Activated CD8-positive, alpha-beta memory T cell treated with anti-CD3 and anti-CD28 coated beads for 48 hours (primary cell): ENCODE measurements around the gene HUNK.
"Not testable (repeated sequence)": the region's sequence is repeated elsewhere in the genome, so short reads cannot be mapped to it uniquely, and the experiment has no call there.

Experiments
- DNase-seq, 3 experiments: peaks; one replicate each; pipeline ENCODE4 v3.0.0-alpha.2; 2020; ENCODE audit warnings: low read depth in 2 of 3, low spot score in 2 of 3

The HUNK gene

DNA sequence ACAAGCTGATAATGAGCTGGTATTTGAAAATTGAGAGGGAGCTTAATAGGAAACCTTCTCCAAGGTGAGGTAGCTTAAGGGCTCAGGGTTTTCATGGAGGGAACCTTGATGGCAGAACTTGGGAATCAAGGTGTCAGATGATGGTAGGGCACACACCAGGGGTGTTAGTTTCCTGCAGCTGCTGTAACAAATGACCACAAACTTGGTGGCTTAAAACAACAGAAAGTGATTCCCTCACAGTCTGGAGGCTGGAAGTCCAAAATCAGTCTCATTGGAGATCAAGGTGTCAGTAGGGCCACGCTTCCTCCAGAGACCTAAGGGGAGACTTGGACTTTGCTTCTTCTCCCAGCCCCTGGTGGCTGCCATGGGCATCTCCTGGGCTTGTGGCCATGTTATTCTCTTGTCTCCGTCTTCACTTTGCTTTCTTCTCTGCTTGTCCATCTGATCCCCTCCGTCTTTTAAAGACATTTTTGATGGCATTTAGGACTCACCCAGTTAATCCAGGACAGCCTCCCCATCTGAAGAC lies 45.5 kb downstream of the HUNK start:
- DNase-seq, result no peak

DNA sequence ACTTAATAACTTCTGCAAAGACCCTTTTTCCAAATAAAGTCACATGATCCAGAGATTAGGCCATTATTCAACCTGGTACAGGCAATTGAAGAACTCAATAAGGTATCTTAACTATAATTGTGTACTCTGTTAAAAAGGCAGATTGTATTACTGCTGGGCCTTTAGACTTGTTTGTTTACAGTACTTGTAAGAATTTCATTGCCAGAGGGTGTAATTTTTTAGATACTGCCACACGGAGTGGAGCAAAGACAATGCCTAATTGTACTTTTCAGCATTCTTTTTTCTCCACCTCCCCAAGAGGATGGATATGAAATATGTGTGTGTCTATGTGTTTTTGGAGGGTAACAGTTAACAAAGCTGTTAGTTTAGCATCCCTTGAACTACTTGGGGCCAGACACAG lies 47.5 kb downstream of the HUNK start:
- no peak for DNase-seq

DNA sequence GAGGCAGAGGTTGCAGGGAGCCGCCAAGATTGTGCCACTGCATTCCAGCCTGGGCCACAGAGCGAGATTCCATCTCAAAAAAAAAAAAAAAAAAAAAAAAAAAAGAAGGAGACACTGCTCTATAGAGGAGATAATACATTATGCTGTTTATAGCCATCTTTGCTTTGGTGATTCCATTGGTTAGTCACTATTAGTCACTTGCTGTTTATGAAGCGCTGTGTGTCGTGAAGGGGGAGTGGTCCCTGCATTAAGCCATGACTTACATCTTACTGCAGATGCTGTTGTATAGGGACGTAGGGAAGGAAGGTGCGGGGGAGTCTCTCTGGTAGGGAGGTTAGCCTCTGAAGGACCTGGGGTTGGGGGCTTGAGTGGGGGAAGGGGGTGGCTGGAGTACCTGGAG lies 48.3 kb downstream of the HUNK start:
- DNase-seq, result no peak

DNA sequence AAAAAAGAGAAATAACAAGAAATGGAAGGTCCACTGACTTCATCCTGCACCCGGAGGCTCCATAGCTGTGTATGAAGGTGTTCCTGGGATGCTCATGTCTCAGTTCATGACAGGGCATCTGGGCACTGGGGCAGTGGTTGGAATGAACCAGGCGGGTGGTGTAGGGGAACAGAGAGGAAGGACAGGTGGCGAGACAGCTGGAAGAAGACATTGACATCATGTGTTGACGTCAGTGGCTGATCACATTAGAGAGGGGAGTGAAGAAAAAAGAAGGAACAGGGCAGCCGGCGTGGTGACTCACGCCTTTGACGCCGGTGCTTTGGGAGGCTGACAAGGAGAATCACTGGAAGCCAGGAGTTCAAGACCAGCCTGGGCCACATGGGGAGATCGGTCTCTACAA lies 50.1 kb downstream of the HUNK start:
- DNase-seq, result no peak

DNA sequence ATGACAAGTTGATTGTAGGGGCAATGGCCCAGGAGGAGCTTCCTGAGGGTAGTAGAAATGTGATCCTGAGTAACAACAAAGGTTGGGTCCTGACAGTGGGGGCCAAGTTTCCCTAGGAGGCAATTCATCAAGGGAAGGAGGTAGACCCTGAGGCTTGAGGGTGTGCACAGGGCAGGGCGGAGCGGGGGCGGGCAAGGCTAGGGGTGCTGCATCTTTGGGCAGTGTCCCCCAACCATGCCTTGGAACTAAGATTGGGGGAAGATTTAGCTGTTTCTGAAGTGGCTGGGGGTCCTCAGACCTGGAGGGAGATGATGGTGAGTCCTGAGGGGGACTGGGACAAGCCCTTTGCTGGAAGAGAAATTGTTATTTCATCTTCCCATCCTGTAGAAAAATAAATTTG lies 50.9 kb downstream of the HUNK start:
- DNase-seq, result no peak

DNA sequence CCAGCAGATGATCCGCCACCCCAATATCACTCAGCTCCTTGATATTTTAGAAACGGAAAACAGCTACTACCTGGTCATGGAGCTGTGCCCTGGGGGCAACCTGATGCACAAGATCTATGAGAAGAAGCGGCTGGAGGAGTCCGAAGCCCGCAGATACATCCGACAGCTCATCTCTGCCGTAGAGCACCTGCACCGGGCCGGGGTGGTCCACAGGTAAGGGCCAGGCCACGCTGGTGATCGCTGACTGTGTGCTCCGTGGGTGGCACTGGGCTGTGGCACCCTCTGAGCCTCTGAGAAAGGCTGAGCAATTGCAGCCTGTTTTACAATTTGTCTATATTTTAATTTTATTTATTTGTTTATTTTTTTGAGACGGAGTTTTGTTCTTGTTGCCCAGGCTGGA lies 51.7 kb downstream of the HUNK start:
- no peak for DNase-seq

DNA sequence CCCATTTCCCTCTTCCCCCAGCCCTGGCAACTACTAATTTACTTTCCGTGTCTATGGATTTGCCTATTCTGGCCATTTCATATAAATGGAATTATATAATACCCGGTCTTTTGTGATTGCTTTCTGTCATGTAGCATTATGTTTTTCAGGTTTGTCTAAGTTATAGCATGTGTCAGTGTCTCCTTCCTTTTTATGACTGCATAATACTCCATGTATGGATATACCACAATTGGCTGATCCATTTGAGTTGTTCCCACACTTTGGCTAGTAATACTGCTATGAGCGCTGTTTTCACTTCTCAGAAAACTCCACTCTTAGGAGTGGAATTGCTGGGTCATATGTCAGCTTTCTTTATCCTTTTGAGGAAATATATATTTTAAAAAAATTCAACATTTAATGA lies 53.7 kb downstream of the HUNK start:
- DNase-seq, result no peak

DNA sequence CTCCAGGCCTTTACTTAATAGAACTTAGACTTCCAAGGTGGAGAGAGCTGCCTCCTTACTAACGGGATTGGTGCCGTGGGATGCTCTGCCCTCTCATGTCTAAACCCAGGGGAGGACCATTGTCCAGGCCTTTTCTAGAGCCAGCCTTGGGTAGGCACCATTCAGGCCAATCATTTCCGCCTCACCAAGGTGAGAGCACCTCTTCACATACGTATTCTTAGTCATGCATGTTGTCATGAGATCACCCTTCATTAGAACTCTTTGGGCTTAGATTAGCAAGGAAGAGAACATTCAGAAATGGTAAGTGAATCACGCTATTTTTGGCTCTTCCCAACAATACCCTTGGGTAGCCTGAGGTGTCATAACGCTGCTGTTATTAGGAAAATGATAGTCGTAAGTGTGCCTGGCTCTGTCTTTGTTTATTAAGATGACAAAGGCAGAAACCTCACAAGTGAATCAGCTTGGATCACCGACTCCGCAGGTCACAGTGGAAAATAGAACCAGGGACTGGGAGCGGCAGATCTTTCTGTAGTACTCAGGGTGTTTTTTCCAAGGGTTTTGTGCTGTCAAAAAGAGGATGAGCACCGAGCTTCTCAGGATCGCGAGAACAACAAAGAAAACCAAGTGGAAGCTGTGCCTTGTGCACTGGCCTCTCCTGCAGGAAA lies 55.0 kb downstream of the HUNK start:
- DNase-seq, result no peak

DNA sequence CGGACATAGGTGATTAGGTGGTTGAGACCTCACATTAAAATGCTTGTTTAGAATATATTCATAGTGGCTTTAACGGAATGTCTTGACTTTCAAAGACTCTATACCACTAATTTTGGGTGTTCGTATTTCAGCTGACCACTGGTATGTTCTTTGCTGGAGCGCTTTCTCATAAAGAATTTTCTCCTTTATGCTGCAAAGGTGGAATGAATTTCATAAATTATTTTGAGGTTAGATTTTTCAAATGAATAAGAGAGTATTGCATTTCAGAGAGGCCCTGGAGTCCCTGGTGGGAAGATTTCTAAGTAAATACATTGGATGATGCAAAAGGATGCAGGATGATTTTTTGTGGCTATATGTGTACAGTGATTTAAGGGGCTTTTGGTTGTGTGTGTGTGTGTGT lies 55.8 kb downstream of the HUNK start:
- DNase-seq, result no peak

DNA sequence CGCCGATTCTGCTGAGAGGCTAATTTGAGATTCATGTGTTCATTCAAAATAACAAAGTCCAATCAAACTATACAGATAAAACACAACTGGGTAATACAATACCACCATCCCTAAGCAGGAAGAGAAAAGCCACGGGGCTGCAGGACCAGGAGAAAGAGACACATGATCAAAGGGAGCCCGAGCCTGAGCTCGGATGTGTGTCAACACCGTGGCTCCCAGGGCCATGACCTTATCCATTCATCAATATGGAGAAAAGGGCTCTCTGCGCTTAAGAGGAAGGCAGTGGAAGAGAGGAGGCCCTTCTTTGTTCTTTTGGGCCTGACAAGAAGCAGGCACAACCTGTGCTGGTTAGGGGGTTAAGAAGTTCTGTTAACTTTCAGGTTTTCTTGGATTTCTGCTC lies 56.7 kb downstream of the HUNK start:
- no peak for DNase-seq

DNA sequence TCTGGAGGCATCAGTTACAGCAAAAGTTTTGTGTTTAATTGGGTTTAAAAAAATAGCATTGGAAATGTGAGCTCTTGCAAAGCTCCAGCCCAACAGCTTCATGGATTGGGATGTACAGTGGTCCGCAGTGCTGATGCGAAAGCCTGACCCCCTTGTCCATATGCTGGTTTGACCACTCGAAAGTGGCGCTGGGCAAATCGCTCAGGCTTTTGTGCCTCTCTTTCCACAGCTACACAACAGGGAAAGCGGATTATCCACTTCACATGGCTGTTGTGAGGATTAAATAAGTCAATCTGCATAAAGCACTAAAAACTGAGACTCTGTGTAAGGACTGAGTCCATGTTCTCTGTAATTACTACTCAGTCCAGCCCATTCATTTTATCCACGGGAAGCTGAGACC lies 57.2 kb downstream of the HUNK start:
- DNase-seq, result no peak

DNA sequence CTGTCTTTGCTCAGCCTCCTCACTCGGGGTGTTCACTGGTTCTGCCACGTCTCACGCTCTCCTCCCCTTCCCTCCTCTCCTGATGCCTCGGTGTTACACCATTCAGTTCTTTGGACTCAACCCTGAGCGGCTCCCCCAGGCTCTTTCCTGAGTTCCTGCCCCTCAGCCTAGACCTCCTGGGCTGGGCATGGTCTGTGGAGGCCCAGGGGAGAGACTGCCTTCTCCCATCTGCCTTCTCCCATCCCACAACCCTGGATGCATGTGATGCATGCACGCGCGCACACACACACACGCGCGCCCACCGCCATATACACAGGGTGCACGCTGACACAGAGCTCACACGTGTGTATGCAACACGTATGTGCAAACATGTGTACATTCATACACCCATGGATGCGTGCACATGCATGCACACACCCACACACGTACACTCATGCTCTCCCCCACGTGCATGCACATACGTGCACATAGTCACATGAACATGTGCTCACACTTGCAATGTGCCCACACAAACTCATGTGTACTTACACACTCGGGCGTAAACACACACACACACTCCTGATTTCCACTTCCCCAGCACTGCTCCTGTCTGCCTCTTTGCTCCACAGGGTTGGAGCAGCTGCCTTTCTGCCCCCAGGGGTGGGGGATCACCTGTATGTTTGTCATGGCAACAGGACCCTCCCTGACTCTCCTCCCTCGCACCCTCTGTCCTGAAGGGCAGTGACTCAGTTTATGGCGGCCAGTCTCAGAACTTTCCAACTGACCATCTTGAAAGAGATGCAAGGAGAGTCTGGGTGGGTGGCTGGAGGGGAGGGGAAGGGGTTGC lies 59.0 kb downstream of the HUNK start:
- DNase-seq, result no peak

DNA sequence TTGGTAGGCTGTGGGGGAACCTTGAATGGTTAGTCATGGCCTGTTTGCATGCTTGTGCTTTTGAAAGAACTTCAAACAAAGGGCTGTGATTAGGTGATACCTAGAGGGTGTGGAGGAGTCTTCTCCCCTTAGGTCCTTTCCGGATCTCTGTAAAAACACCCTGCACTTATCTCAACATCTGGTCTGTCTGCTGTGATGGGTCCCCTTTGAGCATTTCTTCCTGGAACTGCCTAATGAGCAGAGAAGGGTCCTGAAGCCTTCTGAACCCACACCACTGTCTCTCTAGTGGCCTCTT lies 59.6 kb downstream of the HUNK start:
- DNase-seq, result no peak

DNA sequence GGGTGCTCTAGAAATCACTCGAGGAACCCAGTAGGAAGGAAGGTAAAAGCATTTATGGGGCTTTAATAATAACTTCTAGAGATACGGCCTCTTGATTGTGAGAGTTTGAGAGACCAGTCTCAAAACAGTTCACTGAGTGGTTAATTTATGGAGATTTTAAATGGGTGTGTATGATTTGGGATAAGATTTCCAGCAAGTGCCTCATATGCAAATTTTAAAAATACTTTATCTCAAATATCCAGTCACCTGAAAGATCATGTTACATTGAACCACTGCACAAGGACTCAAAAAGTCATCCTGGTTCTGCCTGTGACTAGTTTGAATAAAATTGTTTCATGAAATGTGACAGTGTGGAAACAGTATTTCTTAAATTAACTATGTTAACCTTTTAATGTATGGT lies 64.5 kb downstream of the HUNK start:
- no peak for DNase-seq

DNA sequence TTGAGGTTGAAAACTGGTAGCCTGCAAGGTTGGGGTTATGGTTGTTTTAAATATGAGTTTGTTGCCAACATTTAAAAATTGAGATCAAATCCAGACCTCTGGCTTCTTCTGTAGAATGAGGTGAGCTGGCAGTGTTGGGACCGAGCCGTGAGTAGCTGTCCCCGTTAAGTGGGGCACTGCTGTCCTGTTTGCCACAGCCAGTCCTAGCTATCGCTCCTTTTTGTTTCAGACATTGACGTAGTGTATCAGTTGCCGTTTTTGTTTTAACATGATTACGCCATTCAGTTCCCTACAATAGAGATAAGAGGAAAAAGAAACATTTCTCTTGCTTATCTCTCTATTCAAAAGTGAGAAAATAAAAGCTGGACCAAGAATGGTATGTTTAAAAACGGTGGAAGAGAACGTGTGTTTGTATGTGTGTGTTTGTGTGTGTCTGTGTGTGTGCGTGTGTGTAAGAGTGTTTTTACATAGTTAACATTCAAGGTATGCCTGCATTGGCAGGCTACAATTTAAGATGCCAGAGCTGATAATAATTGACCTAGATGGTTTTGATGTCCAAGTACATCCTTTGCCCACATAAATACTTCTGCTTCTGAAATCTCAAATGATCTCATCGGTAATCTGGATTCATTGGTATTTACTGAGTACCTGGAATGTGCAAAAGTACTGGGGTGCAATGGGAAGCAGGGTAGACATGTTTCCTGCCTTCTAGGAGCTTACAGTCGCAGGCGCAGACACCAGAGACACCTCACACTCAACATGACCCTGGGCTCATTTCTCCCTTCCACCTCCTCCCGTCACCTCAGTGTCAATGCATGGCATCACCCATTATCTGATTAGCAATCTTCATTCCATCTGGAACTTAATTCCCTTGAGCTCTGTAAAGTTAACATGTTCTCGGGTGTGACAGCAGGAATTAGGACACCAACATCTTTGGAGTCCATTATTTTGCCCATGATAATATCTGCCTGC lies 65.8 kb downstream of the HUNK start:
- DNase-seq, result no peak

DNA sequence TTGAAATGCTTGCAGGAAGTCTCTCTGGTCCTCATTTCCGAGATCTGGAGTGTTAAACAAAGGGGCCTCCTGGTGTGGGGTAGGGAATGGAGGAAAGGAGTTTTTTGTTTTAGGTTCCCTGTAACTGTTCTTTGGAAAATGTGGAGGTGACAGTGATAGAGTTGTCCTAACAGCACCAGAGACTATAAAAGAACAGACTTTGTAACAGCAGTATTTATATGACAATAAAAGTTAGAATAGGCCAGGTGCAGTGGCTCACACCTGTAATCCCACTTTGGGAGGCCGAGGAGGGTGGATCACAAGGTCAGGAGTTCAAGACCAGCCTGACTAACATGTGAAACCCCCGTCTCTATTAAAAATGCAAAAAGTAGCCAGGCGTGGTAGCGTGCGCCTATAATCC lies 68.9 kb downstream of the HUNK start:
- no peak for DNase-seq

DNA sequence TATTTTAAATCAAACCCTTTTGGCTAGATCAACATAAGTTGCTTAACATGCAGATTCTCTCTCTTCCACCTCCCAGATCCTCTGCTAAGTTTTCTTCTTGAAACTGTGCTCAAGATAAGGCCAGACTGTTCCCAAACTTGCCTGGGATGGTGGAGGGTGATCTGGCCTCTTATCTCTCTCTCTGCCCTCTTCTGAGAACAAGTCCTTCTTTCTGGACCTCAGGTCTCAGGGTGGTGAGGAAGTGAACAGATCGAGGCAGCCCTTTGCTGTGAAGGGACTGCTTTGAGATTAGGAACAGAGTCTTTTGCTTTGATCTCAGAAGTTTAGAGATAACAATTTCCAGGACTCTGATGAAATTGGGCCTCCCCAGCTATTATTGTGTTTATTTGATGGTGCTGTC lies 70.7 kb downstream of the HUNK start:
- no peak for DNase-seq

DNA sequence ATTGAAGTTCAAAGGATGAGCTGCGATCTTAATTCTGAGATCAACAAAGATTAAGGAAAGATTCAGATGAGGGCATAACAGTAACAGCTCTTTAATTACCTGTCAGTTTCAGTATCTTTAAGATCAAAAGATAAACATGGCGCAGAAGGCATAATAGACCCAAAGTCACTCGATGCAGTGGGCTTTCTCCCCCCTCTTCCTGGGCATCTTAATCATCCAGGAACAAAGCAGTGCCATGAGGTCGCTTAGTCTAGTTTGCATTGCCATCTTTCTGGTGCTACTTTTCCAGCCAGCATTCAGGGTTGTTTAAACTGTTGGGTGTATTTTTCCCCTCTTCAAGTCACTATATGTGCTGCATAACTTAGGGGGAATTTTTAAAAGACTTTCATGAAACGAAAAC lies 72.3 kb downstream of the HUNK start:
- no peak for DNase-seq

DNA sequence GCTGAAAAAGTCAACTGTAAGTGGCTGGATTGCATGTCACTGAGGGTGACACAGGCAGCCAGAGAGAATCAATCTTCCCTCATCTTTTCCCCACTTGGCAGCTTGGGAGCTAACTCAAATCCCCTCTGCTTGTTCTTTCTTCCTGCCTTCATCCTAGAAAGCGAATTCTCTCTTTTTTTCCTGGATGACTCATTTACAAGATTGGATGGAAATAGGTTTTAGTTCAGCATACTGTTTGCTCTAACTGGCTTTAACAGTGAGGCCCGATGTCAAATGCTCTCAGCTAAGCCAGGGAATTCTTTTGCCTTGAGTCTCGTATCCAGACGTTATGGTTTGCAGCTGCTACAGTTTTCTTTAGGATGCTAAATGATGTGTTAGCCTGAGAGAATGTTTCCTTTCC lies 72.7 kb downstream of the HUNK start:
- no peak for DNase-seq

DNA sequence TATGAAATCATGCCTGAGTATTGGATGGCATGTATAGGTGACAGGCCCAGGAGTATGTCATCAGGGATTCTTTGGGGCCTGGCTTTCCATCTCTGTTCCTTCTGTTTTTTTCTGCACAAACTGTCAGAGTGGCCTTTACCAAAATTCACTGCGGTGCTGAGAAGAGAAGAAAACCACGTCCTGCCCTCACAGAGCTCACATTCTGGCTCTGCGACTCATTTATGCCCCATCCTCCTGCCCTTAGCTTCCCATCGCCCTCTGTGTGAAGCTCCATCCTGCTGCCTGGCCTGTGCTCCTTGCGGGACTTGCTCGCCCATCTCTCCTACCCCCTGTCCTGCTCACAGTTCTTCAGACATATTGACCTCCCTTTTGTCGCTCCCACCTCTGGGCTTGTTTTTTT lies 73.4 kb downstream of the HUNK start:
- no peak for DNase-seq

DNA sequence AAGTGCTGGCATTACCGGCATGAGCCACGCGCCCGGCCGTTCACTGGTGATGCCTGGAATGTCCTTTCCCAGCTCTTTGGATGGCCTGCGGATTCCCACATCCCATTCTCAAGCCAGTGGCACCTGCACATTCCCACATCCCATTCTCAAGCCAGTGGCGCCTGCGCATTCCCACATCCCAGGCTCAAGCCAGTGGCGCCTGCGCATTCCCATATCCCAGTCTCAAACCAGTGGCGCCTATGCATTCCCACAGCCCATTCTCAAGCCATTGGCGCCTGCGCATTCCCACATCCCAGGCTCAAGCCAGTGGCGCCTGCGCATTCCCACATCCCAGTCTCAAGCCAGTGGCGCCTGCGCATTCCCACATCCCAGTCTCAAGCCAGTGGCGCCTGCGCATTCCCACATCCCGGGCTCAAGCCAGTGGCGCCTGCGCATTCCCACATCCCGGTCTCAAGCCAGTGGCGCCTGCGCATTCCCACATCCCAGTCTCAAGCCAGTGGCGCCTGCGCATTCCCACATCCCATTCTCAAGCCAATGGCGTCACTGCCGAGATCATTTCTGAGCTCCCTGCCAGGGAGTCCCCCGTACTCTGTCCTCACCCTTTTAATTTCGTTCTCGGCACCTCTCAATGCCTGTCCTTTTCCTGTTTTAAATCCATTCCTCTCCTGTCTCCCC lies 74.2 kb downstream of the HUNK start:
- DNase-seq, result not testable (repeated sequence)
